Sigmoid colon (tissue), 7 donors: ENCODE measurements around the gene ME3. TPM values are rescaled to one million over a fixed set of nuclear protein-coding genes. Genes with fewer than 3 reads are reported as not detected.
"Not testable (repeated sequence)": the region's sequence is repeated elsewhere in the genome, so short reads cannot be mapped to it uniquely, and the experiment has no call there.

Experiments used
- DNase-seq: peaks from one replicate; pipeline ENCODE4 v3.0.0-alpha.2; 2019
- H3K27ac ChIP-seq, 4 donors: fragments of 200-600 bp; sonication (generic); one replicate each; pipeline ENCODE4 v1.5.1; 2016 to 2019; ENCODE audit warnings: mild to moderate bottlenecking in 1 of 4
- H3K27me3 ChIP-seq, 3 donors: fragments of 200-600 bp; sonication (generic); one replicate each; pipeline ENCODE4 v1.5.1; 2019; ENCODE audit warnings: mild to moderate bottlenecking in 1 of 3
- H3K36me3 ChIP-seq, 4 donors: fragments of 200-600 bp; sonication (generic); one replicate each; pipeline ENCODE4 v1.5.1; 2016 to 2019
- H3K4me1 ChIP-seq, 4 donors: fragments of 200-600 bp; sonication (generic); one replicate each; pipeline ENCODE4 v1.5.1; 2017 to 2019
- H3K4me3 ChIP-seq, 4 donors: fragments of 200-600 bp; sonication (generic); one replicate each; pipeline ENCODE4 v1.5.1; 2017 to 2019; ENCODE audit warnings: mild to moderate bottlenecking in 2 of 4, moderate library complexity in 1 of 4
- H3K9me3 ChIP-seq, 4 donors: fragments of 200-600 bp in 3 of 4; sonication (generic) in 3 of 4; one replicate each; pipeline versions ENCODE4 v1.5.1 to v1.6.1; 2013 to 2019
- CTCF ChIP-seq, 4 experiments: fragments of 450-650 bp in 3 of 4; fragments of 200-600 bp in 1 of 4; IDR thresholded peaks; one replicate each; pipeline ENCODE4 v1.5.1; 2016 to 2019; ENCODE audit warnings: antibody characterized with exemption in 4 of 4, mild to moderate bottlenecking in 3 of 4, moderate library complexity in 2 of 4
- EP300 ChIP-seq, 4 donors: sonication (generic); formaldehyde crosslinking; IDR thresholded peaks; one replicate each; pipeline ENCODE4 v1.6.1; 2017; ENCODE audit warnings: antibody characterized with exemption in 4 of 4
- POLR2A ChIP-seq, 2 donors: fragments of 450-650 bp; IDR thresholded peaks; one replicate each; pipeline ENCODE4 v1.6.1; 2016; ENCODE audit warnings: antibody characterized with exemption in 2 of 2, mild to moderate bottlenecking in 2 of 2, moderate library complexity in 2 of 2
- POLR2AphosphoS5 ChIP-seq, 4 donors: sonication (generic); formaldehyde crosslinking; IDR thresholded peaks; one replicate each; pipeline ENCODE4 v1.6.1; 2017; ENCODE audit warnings: antibody characterized with exemption in 4 of 4
- WGBS, 2 donors: extraction: QIAGEN DNeasy Blood & Tissue Kit; methylation state at CpG; one replicate each; pipeline ENCODE4 v1.1.7; 2013; 5-methylcytosine and 5-hydroxymethylcytosine counted together
- intact Hi-C: fragments of 100-400 bp; cut with DNase I; formaldehyde crosslinking; loops from one replicate; pipeline ENCODE4 v1.15.1; 2023
- polyA plus RNA-seq, 3 donors: library from polyadenylated mRNA; stranded (reverse); fragments of 200-250 nt; gene quantifications; one replicate each; pipeline ENCODE4 v1.2.3, GENCODE V29; 2013
- total RNA-seq, 4 donors: library from RNA; depleted of rRNA; stranded (reverse); fragments of >200 nt; gene quantifications; one replicate each; pipeline ENCODE4 v1.1.0, GENCODE V29; 2016
- donor health status: healthy with polysubstance abuse.
- donor health status: Bipolar disorder and iron deficiency.
- donor health status: healthy.

Gene ME3
- total and polyA plus RNA-seq, 7 donors = 7.8 to 53.2 (median 25.5) TPM

GRCh38 chr11:86565801-86566312, 106.6 kb downstream of the ME3 start:
- Histone ChIP-seq H3K27ac (peak overlapping the region; percentile 23 to 72 (median 62)), H3K27me3 (no peaks in the 10 kb centered on the region), H3K4me1 (peaks cover 0 to 24% (median 12%) of the 10 kb centered on the region in 4 donors), H3K4me3 (no peak overlapping the region), H3K36me3 (no peaks in the 10 kb centered on the region), H3K9me3 (no peaks in the 10 kb centered on the region)
- WGBS, 2 donors = 73 to 83% methylated on average over 2 of the region's 2 CpGs
- intact Hi-C loops = no loop called here
- no peak for DNase-seq
- TF ChIP-seq POLR2A (IDR thresholded peaks at IDR 0.05) = no peak
- peak in 1 of 4 donors; percentile 56 for TF ChIP-seq POLR2AphosphoS5 (IDR thresholded peaks at IDR 0.05)

- DNase-seq = no peak
- Histone ChIP-seq H3K27me3 (no peaks in the 10 kb centered on the region), H3K27ac (peak overlapping the region in 2 of 4 donors; percentile 61 to 72), H3K4me3 (no peak overlapping the region), H3K9me3 (no peaks in the 10 kb centered on the region), H3K36me3 (no peaks in the 10 kb centered on the region), H3K4me1 (peaks cover 0 to 24% (median 12%) of the 10 kb centered on the region in 4 donors)
- WGBS, 2 donors = 87 to 95% methylated on average over 1 of the region's 1 CpG
- TF ChIP-seq POLR2AphosphoS5 (IDR thresholded peaks at IDR 0.05) = no peak
- TF ChIP-seq CTCF (IDR thresholded peaks at IDR 0.05) = no peak
- TF ChIP-seq POLR2A (IDR thresholded peaks at IDR 0.05) = no peak
- no peak for TF ChIP-seq EP300 (IDR thresholded peaks at IDR 0.05)
- intact Hi-C loops = no loop called here
Measured at GRCh38 chr11:86565388-86565787, 107.0 kb downstream of the ME3 start.

- H3K36me3 ChIP-seq, H3K27ac ChIP-seq, H3K27me3 ChIP-seq, DNase-seq, H3K9me3 ChIP-seq, H3K4me3 ChIP-seq, intact Hi-C loops: not testable (repeated sequence)
- 90 to 97% methylated on average over 2 of the region's 2 CpGs for WGBS, 2 donors
- H3K4me1 ChIP-seq = peaks cover 0 to 30% (median 23%) of the 10 kb centered on the region in 4 donors
Measured at GRCh38 chr11:86562842-86563241, 109.6 kb downstream of the ME3 start.

GRCh38 chr11:86559311-86559945, 113.0 kb downstream of the ME3 start:
- intact Hi-C loops = no loop called here
- no peak overlapping the region for H3K4me3 ChIP-seq
- H3K36me3 ChIP-seq = peaks cover 0 to 3% (median 0%) of the 10 kb centered on the region in 4 donors
- no peaks in the 10 kb centered on the region for H3K27me3 ChIP-seq
- no peaks in the 10 kb centered on the region for H3K9me3 ChIP-seq
- WGBS, 2 donors = 71 to 80% methylated on average over 7 of the region's 7 CpGs
- TF ChIP-seq CTCF (IDR thresholded peaks at IDR 0.05) (no peak), POLR2A (IDR thresholded peaks at IDR 0.05) (no peak), POLR2AphosphoS5 (IDR thresholded peaks at IDR 0.05) (no peak), EP300 (IDR thresholded peaks at IDR 0.05) (no peak)
- DNase-seq = peak; percentile 69
- peaks cover 0 to 11% (median 8%) of the 10 kb centered on the region in 4 donors for H3K4me1 ChIP-seq
- H3K27ac ChIP-seq = peak overlapping the region in 3 of 4 donors; percentile 17 to 68 (median 61)

- Histone ChIP-seq H3K27ac (peak overlapping the region in 3 of 4 donors; percentile 20 to 68 (median 61)), H3K9me3 (no peaks in the 10 kb centered on the region), H3K27me3 (no peaks in the 10 kb centered on the region), H3K36me3 (peaks cover 0 to 3% (median 0%) of the 10 kb centered on the region in 4 donors), H3K4me1 (peaks cover 0 to 11% (median 8%) of the 10 kb centered on the region in 4 donors), H3K4me3 (no peak overlapping the region)
- DNase-seq = no peak
- 77 to 84% methylated on average over 2 of the region's 2 CpGs for WGBS, 2 donors
- TF ChIP-seq POLR2AphosphoS5 (IDR thresholded peaks at IDR 0.05) (no peak), CTCF (IDR thresholded peaks at IDR 0.05) (no peak), EP300 (IDR thresholded peaks at IDR 0.05) (no peak), POLR2A (IDR thresholded peaks at IDR 0.05) (no peak)
- intact Hi-C loops = no loop called here
Measured at GRCh38 chr11:86558841-86559240, 113.6 kb downstream of the ME3 start.
